GM18508 (cell line): ENCODE data around the gene CCDC171.
A peak's percentile ranks its signal among the peaks of the same experiment; 100 is the strongest.
"Not testable (repeated sequence)": the region's sequence is repeated elsewhere in the genome, so short reads cannot be mapped to it uniquely, and the experiment has no call there.

ENCODE experiments used
- ATAC-seq: cut with Tn5 transposase; IDR thresholded peaks from one replicate; pipeline ENCODE4 v1.9.1; 2021; ENCODE audit warnings: moderate number of reproducible peaks; ENCODE audit not compliant: insufficient read depth, unreplicated experiment

Gene CCDC171

GRCh38 chr9:15670246-15670645 is 117.4 kb downstream of the CCDC171 start:
- ATAC-seq = no peak

- peak; percentile 93 for ATAC-seq
These were observed 118.1 kb downstream of the CCDC171 start for GRCh38 chr9:15670894-15671293.

DNA sequence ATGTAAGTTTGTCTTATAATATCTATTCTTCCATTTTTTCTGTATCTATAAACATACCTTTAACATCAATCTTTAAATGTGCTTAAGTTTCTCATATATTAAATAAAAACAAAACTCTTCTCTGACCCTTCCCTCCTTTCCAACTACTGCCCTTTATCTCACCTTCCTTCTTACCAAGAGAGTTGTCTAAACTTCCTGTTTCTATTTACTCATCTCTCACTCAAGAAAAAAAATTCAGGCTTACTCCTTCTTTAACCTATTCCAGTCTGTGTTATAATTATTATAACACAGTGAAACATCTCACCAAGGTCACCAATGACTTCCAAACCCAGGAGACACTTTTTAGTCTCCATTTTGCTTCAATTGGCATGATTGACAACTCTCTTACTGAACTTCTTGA is 140.9 kb downstream of the CCDC171 start:
- ATAC-seq = no peak

DNA sequence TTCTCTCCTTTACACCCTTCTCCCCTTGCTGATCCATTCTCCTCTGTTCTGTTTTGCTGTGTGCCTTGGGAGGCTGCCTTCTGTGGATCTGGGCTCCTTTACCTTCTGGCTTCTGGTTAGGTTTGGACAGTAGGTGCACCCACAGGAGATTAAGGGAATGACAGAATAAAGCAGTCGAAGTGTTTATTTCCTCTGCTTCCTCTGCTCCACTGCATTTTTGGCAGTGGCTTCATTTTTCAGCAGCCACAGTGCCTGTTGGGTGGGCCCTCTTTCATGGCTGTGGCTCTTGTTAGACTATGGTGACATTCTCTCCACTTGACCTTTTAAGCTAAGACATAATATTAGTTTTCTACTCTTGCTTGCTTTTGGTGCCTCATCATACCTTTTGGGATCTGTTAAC is 144.1 kb downstream of the CCDC171 start:
- no peak for ATAC-seq

- ATAC-seq = no peak
These were observed 144.6 kb downstream of the CCDC171 start for GRCh38 chr9:15697446-15697851.

DNA sequence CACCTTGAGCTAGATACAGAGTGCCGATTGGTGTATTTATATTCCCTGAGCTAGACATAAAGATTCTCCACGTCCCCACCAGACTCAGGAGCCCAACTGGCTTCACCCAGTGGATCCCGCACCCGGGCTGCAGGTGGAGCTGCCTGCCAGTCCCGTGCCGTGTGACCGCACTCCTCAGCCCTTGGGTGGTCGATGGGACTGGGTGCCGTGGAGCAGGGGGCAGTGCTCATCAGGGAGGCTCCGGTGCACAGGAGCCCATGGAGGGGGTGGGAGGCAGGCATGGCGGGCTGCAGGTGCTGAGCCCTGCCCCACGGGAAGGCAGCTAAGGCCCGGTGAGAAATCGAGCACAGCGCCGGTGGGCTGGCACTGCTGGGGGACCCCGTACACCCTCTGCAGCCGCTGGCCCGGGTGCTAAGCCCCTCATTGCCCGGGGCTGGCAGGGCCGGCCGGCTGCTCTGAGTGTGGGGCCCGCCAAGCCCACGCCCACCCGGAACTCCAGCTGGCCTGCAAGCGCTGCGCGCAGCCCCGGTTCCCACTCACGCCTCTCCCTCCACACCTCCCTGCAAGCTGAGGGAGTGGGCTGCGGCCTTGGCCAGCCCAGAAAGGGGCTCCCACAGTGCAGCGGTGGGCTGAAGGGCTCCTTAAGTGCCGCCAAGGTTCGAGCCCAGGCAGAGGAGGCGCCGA is 147.2 kb downstream of the CCDC171 start:
- not testable (repeated sequence) for ATAC-seq

DNA sequence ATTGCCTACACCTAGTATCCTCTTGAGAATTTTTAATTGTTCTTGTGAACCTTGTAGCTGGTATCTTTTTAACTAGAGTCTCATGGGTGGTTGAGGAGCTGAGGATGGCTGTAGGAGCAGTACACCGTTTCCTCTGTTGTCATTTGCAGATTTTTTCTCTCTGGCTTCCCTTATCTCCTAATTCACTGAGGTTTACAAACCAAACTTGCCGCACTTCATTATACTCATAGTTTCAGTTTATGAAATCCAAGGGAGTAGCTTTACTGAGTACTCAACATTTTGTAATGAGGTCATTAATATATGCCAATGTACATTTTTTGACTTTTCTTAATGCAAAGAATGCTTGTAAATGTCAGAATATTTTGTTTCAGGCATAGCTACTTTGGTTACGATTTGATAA is 154.2 kb downstream of the CCDC171 start:
- ATAC-seq = no peak

GRCh38 chr9:15711531-15711930 is 158.7 kb downstream of the CCDC171 start:
- ATAC-seq = no peak

GRCh38 chr9:15711931-15712330 is 159.1 kb downstream of the CCDC171 start:
- ATAC-seq = no peak

GRCh38 chr9:15714746-15715145 is 161.9 kb downstream of the CCDC171 start:
- ATAC-seq = no peak

- ATAC-seq = no peak
These were observed 164.6 kb downstream of the CCDC171 start for GRCh38 chr9:15717290-15717967.

GRCh38 chr9:15718423-15718822 is 165.6 kb downstream of the CCDC171 start:
- ATAC-seq = no peak

DNA sequence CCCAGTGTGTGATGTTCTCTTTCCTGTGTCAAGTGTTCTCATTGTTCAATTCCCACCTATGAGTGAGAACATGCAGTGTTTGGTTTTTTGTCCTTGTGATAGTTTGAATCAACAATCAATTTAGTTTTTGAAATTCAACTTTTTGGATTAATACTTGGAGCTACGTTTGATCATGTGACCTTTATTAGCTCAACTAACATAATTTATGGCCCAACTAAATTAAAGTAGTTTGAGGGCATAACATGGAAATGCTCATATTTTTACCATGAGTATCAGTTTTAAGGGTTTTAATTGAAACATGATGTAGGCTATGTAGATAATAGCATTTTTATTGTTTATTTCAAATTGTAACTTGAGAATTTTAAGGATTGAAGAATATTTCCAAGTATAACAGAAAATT is 168.0 kb downstream of the CCDC171 start:
- no peak for ATAC-seq

GRCh38 chr9:15722888-15723287 is 170.0 kb downstream of the CCDC171 start:
- no peak for ATAC-seq

DNA sequence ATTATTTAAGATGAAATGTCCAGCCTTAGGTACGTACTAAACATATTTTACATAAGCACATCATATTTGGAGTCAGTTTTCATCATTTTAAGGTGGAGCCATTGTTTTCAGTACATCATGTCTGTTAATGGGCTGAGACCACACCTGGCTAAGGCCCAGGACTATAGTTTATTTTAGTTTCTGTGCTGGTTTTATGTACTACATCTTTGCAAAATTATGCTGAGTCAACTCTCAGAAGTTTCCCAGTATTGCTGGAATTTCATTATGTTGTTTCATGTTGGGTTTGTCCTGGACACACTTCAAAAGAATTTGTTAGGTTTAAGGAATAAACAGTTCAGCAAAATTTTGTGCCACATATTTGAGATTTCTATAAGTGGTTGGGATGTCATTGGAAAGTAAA is 171.2 kb downstream of the CCDC171 start:
- no peak for ATAC-seq

DNA sequence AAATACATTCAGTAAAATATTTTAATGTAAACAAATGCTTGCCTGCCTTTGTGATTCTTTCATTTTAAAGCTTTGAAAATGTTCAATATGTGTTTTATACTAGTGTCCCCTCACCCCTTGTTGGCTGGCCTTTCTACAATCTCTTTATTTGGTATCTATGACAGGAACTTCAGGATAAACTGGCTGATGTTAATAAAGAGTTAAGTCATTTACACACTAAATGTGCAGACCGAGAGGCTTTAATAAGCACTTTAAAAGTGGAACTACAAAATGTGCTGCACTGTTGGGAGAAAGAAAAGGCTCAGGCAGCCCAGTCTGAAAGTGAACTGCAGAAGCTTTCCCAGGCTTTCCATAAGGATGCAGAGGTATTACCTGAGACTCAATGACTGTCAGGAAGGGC is 171.8 kb downstream of the CCDC171 start:
- ATAC-seq = no peak

- no peak for ATAC-seq
These were observed 173.1 kb downstream of the CCDC171 start for GRCh38 chr9:15725953-15726352.

DNA sequence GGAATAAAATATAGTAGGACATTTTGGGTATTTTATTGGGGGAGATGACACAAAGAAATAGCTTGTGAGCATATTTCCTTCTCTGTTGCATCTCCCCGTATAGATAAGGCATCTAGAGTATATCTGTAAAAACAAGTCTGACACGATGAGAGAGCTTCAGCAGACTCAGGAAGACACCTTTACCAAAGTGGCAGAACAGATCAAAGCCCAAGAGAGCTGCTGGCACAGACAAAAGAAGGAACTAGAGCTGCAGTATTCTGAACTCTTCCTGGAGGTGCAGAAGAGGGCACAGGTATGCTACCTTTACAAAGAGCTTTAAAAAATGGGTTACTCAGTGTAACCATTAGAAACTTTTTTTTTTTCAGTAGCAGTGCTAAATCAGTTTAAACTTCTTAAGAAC is 176.7 kb downstream of the CCDC171 start:
- ATAC-seq = no peak

GRCh38 chr9:15735083-15735857 is 182.4 kb downstream of the CCDC171 start:
- ATAC-seq = no peak

GRCh38 chr9:15736569-15736968 is 183.7 kb downstream of the CCDC171 start:
- no peak for ATAC-seq

- ATAC-seq = no peak
These were observed 185.2 kb downstream of the CCDC171 start for GRCh38 chr9:15738011-15738410.
